GM12865 (cell line): ENCODE measurements around the gene ARHGAP44.

Experiments
- DNase-seq: peaks from one replicate; pipeline ENCODE4 v3.0.0; 2010; ENCODE audit warnings: low read depth
- H3K4me3 ChIP-seq: 2 replicates; pipeline ENCODE4 v1.5.1; 2011; ENCODE audit warnings: mild to moderate bottlenecking, low read depth, low read length, control low read depth
- TF ChIP-seq, protein P1 (sequence below): IDR thresholded peaks from 2 replicates; pipeline ENCODE4 v1.5.1; 2011; ENCODE audit warnings: low read length, control low read depth, low read depth, inconsistent platforms; ENCODE audit not compliant: insufficient read depth; ENCODE audit errors: missing control alignments

ARHGAP44 gene

DNA sequence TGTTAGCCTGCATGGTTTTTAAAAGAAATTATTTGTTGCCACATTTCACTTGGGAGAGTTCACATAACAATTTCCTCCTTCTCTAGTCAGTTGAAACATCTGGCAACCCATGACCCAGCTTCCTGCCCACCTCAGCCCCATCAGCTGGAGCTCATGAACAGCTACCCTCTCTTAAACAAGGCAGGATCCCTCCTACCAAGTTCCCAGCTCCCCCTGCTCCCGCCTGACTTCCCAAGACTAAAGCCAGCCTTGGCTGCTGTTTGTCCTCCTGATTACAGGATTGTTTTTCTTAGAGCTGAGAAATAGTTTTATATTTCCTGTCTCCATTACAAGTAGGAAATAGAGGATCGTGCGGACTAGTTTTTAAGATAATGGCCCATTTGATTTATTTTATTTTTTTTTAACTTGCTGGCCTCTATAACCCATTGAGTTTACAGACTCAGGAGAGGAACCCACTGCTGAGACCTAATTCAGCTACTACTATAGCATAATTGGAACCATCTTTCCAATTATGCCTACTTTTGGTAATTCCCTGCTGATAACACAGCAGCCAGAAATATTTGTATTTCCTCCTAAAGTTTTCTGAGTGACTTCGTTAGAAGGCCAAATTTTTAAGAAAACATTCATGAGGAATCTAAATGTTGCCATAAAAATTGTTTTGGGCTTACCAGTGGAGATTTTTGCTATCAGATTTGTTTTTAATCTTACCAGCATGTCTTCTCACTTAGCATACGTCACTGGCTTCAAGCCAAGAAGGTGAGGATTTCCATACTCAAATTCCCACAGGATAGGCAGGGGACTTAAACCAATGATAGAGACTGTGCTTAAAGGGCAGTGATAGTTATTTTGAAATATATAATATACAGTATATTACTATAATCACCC, 138.5 kb downstream of the ARHGAP44 start:
- H3K4me3 ChIP-seq: no peak overlapping the region
- no peak for DNase-seq
- TF ChIP-seq, protein P1, sequence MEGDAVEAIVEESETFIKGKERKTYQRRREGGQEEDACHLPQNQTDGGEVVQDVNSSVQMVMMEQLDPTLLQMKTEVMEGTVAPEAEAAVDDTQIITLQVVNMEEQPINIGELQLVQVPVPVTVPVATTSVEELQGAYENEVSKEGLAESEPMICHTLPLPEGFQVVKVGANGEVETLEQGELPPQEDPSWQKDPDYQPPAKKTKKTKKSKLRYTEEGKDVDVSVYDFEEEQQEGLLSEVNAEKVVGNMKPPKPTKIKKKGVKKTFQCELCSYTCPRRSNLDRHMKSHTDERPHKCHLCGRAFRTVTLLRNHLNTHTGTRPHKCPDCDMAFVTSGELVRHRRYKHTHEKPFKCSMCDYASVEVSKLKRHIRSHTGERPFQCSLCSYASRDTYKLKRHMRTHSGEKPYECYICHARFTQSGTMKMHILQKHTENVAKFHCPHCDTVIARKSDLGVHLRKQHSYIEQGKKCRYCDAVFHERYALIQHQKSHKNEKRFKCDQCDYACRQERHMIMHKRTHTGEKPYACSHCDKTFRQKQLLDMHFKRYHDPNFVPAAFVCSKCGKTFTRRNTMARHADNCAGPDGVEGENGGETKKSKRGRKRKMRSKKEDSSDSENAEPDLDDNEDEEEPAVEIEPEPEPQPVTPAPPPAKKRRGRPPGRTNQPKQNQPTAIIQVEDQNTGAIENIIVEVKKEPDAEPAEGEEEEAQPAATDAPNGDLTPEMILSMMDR: no peak

DNA sequence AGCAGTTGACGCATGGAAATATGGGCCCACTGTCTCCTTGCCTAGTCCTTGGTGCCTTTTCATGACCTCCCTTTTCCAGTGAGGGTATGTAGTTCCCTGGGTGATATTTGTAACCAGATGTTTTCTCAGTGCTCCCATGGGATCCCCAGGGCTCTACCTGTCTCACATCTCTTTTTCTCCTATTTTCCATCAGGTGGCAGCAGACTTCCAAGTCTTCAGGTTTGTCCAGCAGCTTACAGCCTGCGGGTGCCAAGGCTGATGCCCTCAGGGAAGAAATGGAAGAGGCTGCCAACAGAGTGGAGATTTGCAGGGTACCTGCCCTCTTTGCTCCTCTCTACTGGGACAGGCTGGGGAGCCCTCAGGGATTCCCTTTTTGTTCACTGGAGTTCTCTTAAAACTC, 139.4 kb downstream of the ARHGAP44 start:
- peak; percentile 5 for DNase-seq
- TF ChIP-seq, protein P1: peak; percentile 8
- H3K4me3 ChIP-seq: no peak overlapping the region

DNA sequence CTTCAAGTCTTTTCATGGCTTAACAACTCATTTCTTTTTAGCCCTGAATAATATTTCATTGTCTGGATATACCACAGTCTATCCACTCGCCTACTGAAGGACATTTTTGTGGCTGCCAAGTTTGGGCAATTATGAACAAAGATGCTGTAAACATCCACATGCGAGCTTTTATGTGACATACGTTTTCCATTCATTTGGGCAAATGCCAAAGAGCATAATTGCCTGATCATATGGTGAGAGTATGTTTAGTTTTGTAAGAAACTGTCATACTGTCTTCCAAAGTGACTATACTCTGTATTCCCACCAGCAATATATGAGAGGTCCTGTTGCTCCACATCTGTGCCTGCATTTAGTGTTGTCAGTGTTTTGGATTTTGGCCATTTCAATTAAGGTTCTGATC, 147.2 kb downstream of the ARHGAP44 start:
- no peak for DNase-seq
- TF ChIP-seq, protein P1: no peak
- H3K4me3 ChIP-seq: no peak overlapping the region

DNA sequence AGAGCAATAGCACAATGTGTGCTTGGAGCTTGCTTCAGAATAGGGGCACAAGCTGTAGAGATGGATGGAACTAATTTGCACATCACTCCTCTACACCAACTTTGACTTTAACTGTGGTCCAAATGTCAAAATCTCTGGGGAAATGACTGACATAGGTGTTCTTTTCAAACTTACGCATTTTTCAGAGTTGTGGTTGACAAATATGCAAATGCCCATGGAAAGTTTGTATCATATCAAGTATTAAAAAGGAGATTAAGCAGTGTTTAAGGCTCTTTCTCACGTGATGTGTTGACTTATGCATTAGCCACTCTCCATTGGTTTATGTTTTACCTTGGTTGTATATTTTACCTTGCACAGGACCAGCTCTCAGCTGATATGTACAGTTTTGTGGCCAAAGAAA, 151.4 kb downstream of the ARHGAP44 start:
- TF ChIP-seq, protein P1: no peak
- no peak overlapping the region for H3K4me3 ChIP-seq
- peak; percentile 11 for DNase-seq

DNA sequence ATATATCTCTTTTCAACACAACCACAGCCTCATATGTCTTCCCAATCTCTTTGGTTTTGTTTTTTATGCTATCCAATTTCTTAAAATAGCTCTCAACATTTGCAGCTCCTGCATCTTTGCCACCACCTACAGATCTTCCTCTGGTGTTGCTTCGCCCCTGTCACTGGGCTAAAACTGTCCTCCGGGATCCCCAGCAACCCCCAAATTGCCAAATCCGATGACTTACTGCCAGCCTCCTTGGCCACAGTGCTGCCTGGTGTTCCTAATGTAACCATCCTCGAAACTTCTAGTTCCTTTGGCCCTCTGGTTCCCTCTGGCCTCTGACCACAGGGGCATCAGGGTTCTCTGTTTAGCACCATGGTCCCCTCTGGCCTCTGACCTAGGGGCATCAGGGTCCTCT, 157.7 kb downstream of the ARHGAP44 start:
- TF ChIP-seq, protein P1: no peak
- no peak for DNase-seq
- H3K4me3 ChIP-seq: no peak overlapping the region

DNA sequence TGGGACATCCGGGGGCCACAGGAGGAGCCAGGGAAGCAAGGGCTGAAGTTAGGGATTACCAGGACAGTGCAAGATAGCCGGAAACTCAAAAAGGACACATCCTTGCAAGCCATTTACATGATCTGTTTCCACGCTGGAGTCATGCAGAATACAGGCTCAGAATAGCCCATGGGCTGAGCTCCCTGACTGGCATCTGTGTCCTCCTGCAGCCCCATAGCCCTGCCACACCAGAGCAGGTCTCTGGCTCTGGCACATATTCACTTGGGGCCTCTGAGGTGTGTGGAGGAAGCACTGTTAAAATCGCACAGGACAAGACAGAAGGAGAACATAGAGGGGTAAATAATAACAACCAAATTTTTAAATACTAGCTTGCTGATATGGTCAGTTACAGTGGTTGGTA, 162.7 kb downstream of the ARHGAP44 start:
- no peak for DNase-seq
- TF ChIP-seq, protein P1: no peak

DNA sequence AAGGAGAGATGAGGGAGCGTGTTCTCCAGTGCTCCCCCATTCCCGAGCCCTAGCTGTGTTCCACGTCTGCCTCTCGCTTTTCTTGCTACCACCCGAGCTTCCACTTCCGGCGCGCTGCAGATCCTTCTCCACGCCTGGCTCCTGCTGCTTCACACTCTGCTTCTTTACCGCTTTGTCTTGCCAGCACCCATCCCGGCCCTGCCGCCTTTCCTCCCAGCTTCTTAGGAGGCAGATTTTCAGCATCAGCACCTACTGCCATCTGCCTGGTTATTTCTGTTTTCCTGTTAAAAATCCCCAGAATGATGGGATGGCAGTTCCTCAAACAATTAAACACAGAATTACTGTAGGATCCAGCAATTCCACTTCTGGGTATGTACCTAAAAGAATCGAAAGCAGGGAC, 163.9 kb downstream of the ARHGAP44 start:
- DNase-seq: no peak
- no peak overlapping the region for H3K4me3 ChIP-seq
- TF ChIP-seq, protein P1: no peak

More for the DNA sequence above, 162.7 kb downstream of the ARHGAP44 start:
- no peak overlapping the region for H3K4me3 ChIP-seq
